ENCODE measurements around the gene ITPK1. TPM values are rescaled to one million over a fixed set of nuclear protein-coding genes. Genes with fewer than 3 reads are reported as not detected.

Gene ITPK1
- total and polyA plus RNA-seq, 10 of the 15 experiments (the other 5 are each of a cell fraction or from before 2014, with no cell fraction given), result 1.3 to 73.2 (median 27.0) TPM

- ChIA-PET RAD21 (ENCODE audit: unreplicated experiment) (no interaction called here), SMC1A (ENCODE audit: uncharacterized antibody, unreplicated experiment) (no interaction called here), CTCF (no interaction called here), POLR2A (interaction anchor here (0.7 kb wide), 1 partner anchor 494 kb away, joined by 3 read pairs; no protein-coding TSS in a partner anchor)
- no peak for ATAC-seq
- no peaks in the 10 kb centered on the region; the same call in 1 of the 2 replicates for H3K79me2 ChIP-seq (ENCODE audit: control insufficient read depth, insufficient read depth, low read length)
- H3K27ac ChIP-seq (ENCODE audit: control insufficient read depth, insufficient read depth), result no peak overlapping the region
- H3K4me2 ChIP-seq (ENCODE audit: control insufficient read depth, insufficient read depth), result no peak overlapping the region
- no peaks in the 10 kb centered on the region for H3K9me3 ChIP-seq (replicated peaks; ENCODE audit: control insufficient read depth, insufficient read depth, low read length)
- H3K4me3 ChIP-seq, result no peak overlapping the region
- DNase-seq (ENCODE audit: low read depth, low spot score), result no peak
- intact Hi-C loops (cut with micrococcal nuclease; ENCODE audit: unreplicated experiment), result no loop called here
- FAIRE-seq, result no peak
- H3K4me1 ChIP-seq (ENCODE audit: control insufficient read depth, insufficient read depth, low read length), result peaks cover 25% of the 10 kb centered on the region
- peaks cover 0 to 17% of the 10 kb centered on the region in 2 experiments; a peak in 3 of 4 replicates for H3K36me3 ChIP-seq (ENCODE audit: control insufficient read depth in 2 of 2, insufficient read depth in 2 of 2, low read length in 1 of 2)
- in situ Hi-C loops (cut with MboI), result no loop called here
- no peaks in the 10 kb centered on the region for H4K20me1 ChIP-seq (ENCODE audit: control insufficient read depth, insufficient read depth)
- WGBS (ENCODE audit: insufficient coverage, insufficient replicate concordance, low lambda C conversion rate, missing lambda C conversion rate), result 87% methylated on average over 17 of the region's 17 CpGs
- H3K9ac ChIP-seq (ENCODE audit: control insufficient read depth, insufficient read depth, low read length), result no peak overlapping the region
- no peak overlapping the region for H2AFZ ChIP-seq (ENCODE audit: control insufficient read depth, low read depth, low read length)
- no peaks in the 10 kb centered on the region for H3K27me3 ChIP-seq (replicated peaks in 1 of 2; ENCODE audit: control insufficient read depth in 2 of 2, insufficient read depth in 2 of 2, low read length in 1 of 2)
- BruUV-seq (replicated peaks), result TSS peak; percentile 65
- TF ChIP-seq WRNIP1 (IDR thresholded peaks at IDR 0.05; ENCODE audit: borderline replicate concordance, low read depth, low read length) (no peak), HSF1 (IDR thresholded peaks at IDR 0.05; ENCODE audit: low read depth, low read length) (no peak), IKZF2 (IDR thresholded peaks at IDR 0.05) (no peak), HDGF (IDR thresholded peaks at IDR 0.05) (no peak), BRCA1 (IDR thresholded peaks at IDR 0.05; ENCODE audit: low read depth, low read length) (no peak), ATF7 (IDR thresholded peaks at IDR 0.05; ENCODE audit: low read depth) (no peak), POLR2A (IDR thresholded peaks at IDR 0.05; ENCODE audit: low read depth, low read length) (no peak), ZNF687 (IDR thresholded peaks at IDR 0.05) (no peak), SMARCA5 (IDR thresholded peaks at IDR 0.05) (no peak), ZBTB11 (CRISPR knock-in tag; IDR thresholded peaks at IDR 0.05) (no peak), CREB1 (IDR thresholded peaks at IDR 0.05; ENCODE audit: low read depth) (no peak), SIN3A (IDR thresholded peaks at IDR 0.05; ENCODE audit: low read depth, low read length) (no peak), NR2F1 (conservative IDR thresholded peaks at IDR 0.05) (no peak), SPI1 (IDR thresholded peaks at IDR 0.05; ENCODE audit: borderline replicate concordance, insufficient read depth, low read depth, low read length) (no peak)
Measured at GRCh38 chr14:93009471-93010129, 106.1 kb downstream of the ITPK1 start.

Measured in GM12878 (cell line).